Measurements from ENCODE around the gene SRRM5. TPM values are rescaled to one million over a fixed set of nuclear protein-coding genes. Genes with fewer than 3 reads are reported as not detected.
"Not testable (repeated sequence)": the region's sequence is repeated elsewhere in the genome, so short reads cannot be mapped to it uniquely, and the experiment has no call there.

SRRM5 gene
- total RNA-seq, 1 donor from 2014 or later: 0.51 TPM

DNA sequence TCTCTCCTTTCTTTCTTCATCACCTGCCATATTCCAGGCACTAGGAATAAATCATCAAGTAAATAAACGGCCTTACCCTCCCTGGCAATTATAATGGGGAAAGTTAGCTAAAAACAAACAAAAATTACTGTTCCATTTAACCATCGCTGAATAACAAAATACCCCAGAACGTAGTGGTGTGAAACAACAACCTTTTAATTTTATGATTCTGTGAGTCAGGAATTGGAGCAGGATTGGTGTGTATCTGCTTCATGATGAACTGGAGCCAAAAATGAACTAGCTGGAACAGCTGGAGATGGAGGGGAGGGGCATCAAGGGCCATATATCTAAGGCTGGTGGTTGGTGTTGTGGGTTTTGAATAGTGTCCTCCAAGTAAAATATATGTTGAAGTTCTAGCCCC, 31.4 kb downstream of the SRRM5 start:
- H3K4me3 Mint-ChIP-seq (ENCODE audit: unreplicated experiment): no peak overlapping the region
- no peak overlapping the region for H3K27ac Mint-ChIP-seq (ENCODE audit: unreplicated experiment)
- H3K9me3 Mint-ChIP-seq (ENCODE audit: unreplicated experiment): peaks cover 14% of the 10 kb centered on the region
- peaks cover 8% of the 10 kb centered on the region for H3K4me1 Mint-ChIP-seq (ENCODE audit: low read depth, unreplicated experiment)
- H3K36me3 Mint-ChIP-seq (ENCODE audit: unreplicated experiment): peaks cover 4% of the 10 kb centered on the region
- H3K27me3 Mint-ChIP-seq (ENCODE audit: unreplicated experiment): peaks cover 23% of the 10 kb centered on the region
- no peak for DNase-seq
- TF ChIP-seq, protein P1, sequence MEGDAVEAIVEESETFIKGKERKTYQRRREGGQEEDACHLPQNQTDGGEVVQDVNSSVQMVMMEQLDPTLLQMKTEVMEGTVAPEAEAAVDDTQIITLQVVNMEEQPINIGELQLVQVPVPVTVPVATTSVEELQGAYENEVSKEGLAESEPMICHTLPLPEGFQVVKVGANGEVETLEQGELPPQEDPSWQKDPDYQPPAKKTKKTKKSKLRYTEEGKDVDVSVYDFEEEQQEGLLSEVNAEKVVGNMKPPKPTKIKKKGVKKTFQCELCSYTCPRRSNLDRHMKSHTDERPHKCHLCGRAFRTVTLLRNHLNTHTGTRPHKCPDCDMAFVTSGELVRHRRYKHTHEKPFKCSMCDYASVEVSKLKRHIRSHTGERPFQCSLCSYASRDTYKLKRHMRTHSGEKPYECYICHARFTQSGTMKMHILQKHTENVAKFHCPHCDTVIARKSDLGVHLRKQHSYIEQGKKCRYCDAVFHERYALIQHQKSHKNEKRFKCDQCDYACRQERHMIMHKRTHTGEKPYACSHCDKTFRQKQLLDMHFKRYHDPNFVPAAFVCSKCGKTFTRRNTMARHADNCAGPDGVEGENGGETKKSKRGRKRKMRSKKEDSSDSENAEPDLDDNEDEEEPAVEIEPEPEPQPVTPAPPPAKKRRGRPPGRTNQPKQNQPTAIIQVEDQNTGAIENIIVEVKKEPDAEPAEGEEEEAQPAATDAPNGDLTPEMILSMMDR (IDR thresholded peaks at IDR 0.05; ENCODE audit: partially characterized antibody, unreplicated experiment): no peak

DNA sequence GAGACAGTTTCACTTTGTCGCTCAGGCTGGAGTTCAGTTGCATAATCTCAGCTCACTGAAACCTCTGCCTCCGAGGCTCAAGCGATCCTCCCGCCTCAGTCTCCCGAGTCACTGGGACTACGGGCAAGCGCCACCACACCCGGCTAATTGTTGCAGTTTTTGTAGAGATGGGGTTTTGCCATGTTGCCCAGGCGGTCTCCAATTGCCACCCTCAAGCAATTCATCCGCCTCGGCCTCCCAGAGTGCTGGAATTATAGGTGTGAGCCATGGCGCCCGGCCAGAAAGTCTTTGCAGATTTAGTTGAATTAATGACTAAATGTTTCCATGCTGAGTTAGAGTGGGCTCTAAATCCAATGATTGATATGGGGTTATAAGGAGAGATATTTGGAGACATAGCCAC, 32.3 kb downstream of the SRRM5 start:
- DNase-seq: no peak
- H3K27me3 Mint-ChIP-seq (ENCODE audit: unreplicated experiment): peaks cover 14% of the 10 kb centered on the region
- H3K27ac Mint-ChIP-seq (ENCODE audit: unreplicated experiment): no peak overlapping the region
- H3K9me3 Mint-ChIP-seq (ENCODE audit: unreplicated experiment): peaks cover 9% of the 10 kb centered on the region
- peaks cover 2% of the 10 kb centered on the region for H3K4me1 Mint-ChIP-seq (ENCODE audit: low read depth, unreplicated experiment)
- peaks cover 4% of the 10 kb centered on the region for H3K36me3 Mint-ChIP-seq (ENCODE audit: unreplicated experiment)
- H3K4me3 Mint-ChIP-seq (ENCODE audit: unreplicated experiment): no peak overlapping the region
- TF ChIP-seq, protein P1 (IDR thresholded peaks at IDR 0.05; ENCODE audit: partially characterized antibody, unreplicated experiment): no peak

DNA sequence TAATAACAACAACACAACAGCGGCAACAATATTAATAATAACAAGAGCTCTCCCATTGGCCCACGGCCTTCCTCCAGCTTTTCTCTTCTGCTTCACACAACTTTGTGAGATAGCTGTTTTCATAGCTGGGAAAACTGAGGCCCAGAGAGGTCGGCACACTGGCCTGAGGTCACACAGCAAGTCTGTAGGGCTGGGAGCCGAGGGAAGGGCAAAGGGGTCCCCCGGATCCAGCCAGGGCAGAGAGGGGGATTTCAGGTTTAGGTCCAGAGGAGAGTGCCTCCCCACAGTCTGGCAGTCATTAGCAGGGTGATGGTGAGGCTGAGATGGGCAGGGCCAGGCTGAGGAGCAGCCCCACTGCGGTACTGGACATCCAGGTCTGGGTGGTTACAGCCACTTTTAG, 36.7 kb downstream of the SRRM5 start:
- Mint-ChIP-seq H3K4me1 (ENCODE audit: low read depth, unreplicated experiment) (no peaks in the 10 kb centered on the region), H3K27me3 (ENCODE audit: unreplicated experiment) (peaks cover under 1% of the 10 kb centered on the region), H3K9me3 (ENCODE audit: unreplicated experiment) (peaks cover 3% of the 10 kb centered on the region), H3K36me3 (ENCODE audit: unreplicated experiment) (no peaks in the 10 kb centered on the region), H3K27ac (ENCODE audit: unreplicated experiment) (no peak overlapping the region), H3K4me3 (ENCODE audit: unreplicated experiment) (no peak overlapping the region)
- no peak for DNase-seq
- TF ChIP-seq, protein P1 (IDR thresholded peaks at IDR 0.05; ENCODE audit: partially characterized antibody, unreplicated experiment): no peak

DNA sequence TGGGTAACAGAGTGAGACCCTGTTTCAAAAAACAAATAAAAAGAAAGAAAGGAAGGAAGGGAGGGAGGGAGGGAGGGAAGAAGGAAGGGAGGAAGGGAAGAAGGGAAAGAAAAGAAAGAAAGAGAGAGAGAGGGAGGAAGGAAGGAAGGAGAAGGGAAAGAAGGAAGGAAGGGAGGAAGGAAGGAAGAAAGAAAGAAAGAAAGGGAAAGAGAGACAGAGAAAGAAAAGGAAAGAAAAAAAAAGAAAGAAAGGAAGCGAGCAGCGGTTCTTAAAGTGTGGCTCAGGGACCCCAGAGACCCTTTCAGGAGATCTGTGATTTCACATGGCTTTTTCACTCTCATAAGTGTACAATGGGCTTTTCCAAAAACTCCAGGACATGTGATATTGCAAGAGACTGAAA, 37.6 kb downstream of the SRRM5 start:
- H3K36me3 Mint-ChIP-seq (ENCODE audit: unreplicated experiment): no peaks in the 10 kb centered on the region
- no peak overlapping the region for H3K4me3 Mint-ChIP-seq (ENCODE audit: unreplicated experiment)
- TF ChIP-seq, protein P1 (IDR thresholded peaks at IDR 0.05; ENCODE audit: partially characterized antibody, unreplicated experiment): no peak
- H3K9me3 Mint-ChIP-seq (ENCODE audit: unreplicated experiment): peaks cover 1% of the 10 kb centered on the region
- no peak for DNase-seq
- H3K4me1 Mint-ChIP-seq (ENCODE audit: low read depth, unreplicated experiment): no peaks in the 10 kb centered on the region
- H3K27ac Mint-ChIP-seq (ENCODE audit: unreplicated experiment): no peak overlapping the region
- peaks cover under 1% of the 10 kb centered on the region for H3K27me3 Mint-ChIP-seq (ENCODE audit: unreplicated experiment)

DNA sequence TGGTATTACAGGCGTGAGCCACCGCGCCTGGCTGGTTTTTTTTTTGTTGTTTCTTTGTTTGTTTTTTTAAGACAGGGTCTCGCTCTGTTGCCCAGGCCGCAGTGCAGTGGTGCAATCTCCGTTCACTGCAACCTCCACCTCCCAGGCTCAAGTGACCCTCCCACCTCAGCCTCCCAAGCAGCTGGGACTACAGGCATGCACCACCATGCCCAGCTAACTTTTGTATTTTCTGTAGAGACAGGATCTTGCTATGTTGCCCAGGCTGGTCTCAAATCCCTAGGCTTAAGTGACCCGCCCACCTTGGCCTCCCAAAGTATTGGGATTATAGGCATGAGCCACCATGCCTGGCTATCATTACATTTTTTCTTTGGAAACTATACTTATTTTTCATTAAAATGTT, 38.4 kb downstream of the SRRM5 start:
- H3K36me3 Mint-ChIP-seq (ENCODE audit: unreplicated experiment); DNase-seq; H3K27me3 Mint-ChIP-seq (ENCODE audit: unreplicated experiment): not testable (repeated sequence)

More for the DNA sequence above, 38.4 kb downstream of the SRRM5 start:
- H3K9me3 Mint-ChIP-seq (ENCODE audit: unreplicated experiment); H3K27ac Mint-ChIP-seq (ENCODE audit: unreplicated experiment); H3K4me1 Mint-ChIP-seq (ENCODE audit: low read depth, unreplicated experiment); H3K4me3 Mint-ChIP-seq (ENCODE audit: unreplicated experiment): not testable (repeated sequence)
